Stimulated activated CD8-positive, alpha-beta memory T cell treated with anti-CD3 and anti-CD28 coated beads, Interleukin-7, amount 100 ng/mL, for 24 hours (primary cell): ENCODE data around the gene DES.
A peak's percentile ranks its signal among the peaks of the same experiment; 100 is the strongest.

Source experiments
- DNase-seq: peaks from one replicate; pipeline ENCODE4 v3.0.0-alpha.2; 2020; ENCODE audit warnings: low read depth

DES gene

GRCh38 chr2:219453671-219454590, 35.8 kb downstream of the DES start:
- DNase-seq: no peak

GRCh38 chr2:219455581-219455980, 37.4 kb downstream of the DES start:
- no peak for DNase-seq

GRCh38 chr2:219457784-219458369, 39.7 kb downstream of the DES start:
- no peak for DNase-seq

- DNase-seq: no peak
Observed at GRCh38 chr2:219458996-219459395, 40.8 kb downstream of the DES start.

- peak; percentile 16 for DNase-seq
Observed at GRCh38 chr2:219459460-219460311, 41.5 kb downstream of the DES start.

GRCh38 chr2:219460424-219460926, 42.3 kb downstream of the DES start:
- no peak for DNase-seq

GRCh38 chr2:219461047-219461514, 42.9 kb downstream of the DES start:
- no peak for DNase-seq

- no peak for DNase-seq
Observed at GRCh38 chr2:219461669-219462068, 43.5 kb downstream of the DES start.

- DNase-seq: no peak
Observed at GRCh38 chr2:219462349-219462748, 44.2 kb downstream of the DES start.

GRCh38 chr2:219464286-219465032, 46.3 kb downstream of the DES start:
- no peak for DNase-seq

- DNase-seq: no peak
Observed at GRCh38 chr2:219465659-219466561, 47.7 kb downstream of the DES start.

- no peak for DNase-seq
Observed at GRCh38 chr2:219466816-219467735, 48.9 kb downstream of the DES start.

- no peak for DNase-seq
Observed at GRCh38 chr2:219467736-219468075, 49.5 kb downstream of the DES start.

- no peak for DNase-seq
Observed at GRCh38 chr2:219468410-219469185, 50.4 kb downstream of the DES start.

- DNase-seq: no peak
Observed at GRCh38 chr2:219469186-219469724, 51.1 kb downstream of the DES start.

- no peak for DNase-seq
Observed at GRCh38 chr2:219470429-219470828, 52.3 kb downstream of the DES start.

- DNase-seq: no peak
Observed at GRCh38 chr2:219471476-219472371, 53.5 kb downstream of the DES start.
